Loucy (cell line): Measurements from ENCODE around the gene KIF4A.

Source experiments
- H2AFZ ChIP-seq: fragments of 200-600 bp; sonication (generic); 2 replicates; pipeline ENCODE4 v1.6.0; 2016; ENCODE audit warnings: antibody characterized with exemption, mild to moderate bottlenecking, low read length, moderate library complexity
- H3F3A ChIP-seq: fragments of 200-600 bp; 2 replicates; pipeline ENCODE4 v1.6.0; 2016; ENCODE audit warnings: antibody characterized with exemption, low read depth, mild to moderate bottlenecking
- H3K27me3 ChIP-seq: fragments of 200-600 bp; sonication (generic); 2 replicates; pipeline ENCODE4 v1.6.1; 2014; ENCODE audit warnings: low read length, mild to moderate bottlenecking; ENCODE audit not compliant: insufficient read depth, poor library complexity, severe bottlenecking
- H3K36me3 ChIP-seq: fragments of 200-600 bp; sonication (generic); 2 replicates; pipeline ENCODE4 v1.6.1; 2016; ENCODE audit warnings: low read length; ENCODE audit not compliant: insufficient read depth
- H3K4me1 ChIP-seq: fragments of 200-600 bp; sonication (generic); 2 replicates; pipeline ENCODE4 v1.5.1; 2014; ENCODE audit warnings: low read length, mild to moderate bottlenecking; ENCODE audit not compliant: insufficient read depth, poor library complexity, severe bottlenecking
- H3K4me2 ChIP-seq: fragments of 200-600 bp; sonication (generic); 2 replicates; pipeline ENCODE4 v1.6.0; 2014; ENCODE audit warnings: antibody characterized with exemption, low read length, low read depth, mild to moderate bottlenecking; ENCODE audit not compliant: poor library complexity, severe bottlenecking
- H3K4me3 ChIP-seq: fragments of 200-600 bp; sonication (generic); 2 replicates; pipeline ENCODE4 v1.5.1; 2014; ENCODE audit warnings: low read length, mild to moderate bottlenecking, mixed read lengths; ENCODE audit not compliant: poor library complexity, severe bottlenecking
- H3K79me2 ChIP-seq: fragments of 200-600 bp; sonication (generic); 2 replicates; pipeline ENCODE4 v1.6.1; 2014; ENCODE audit warnings: low read length; ENCODE audit not compliant: insufficient read depth
- H3K9ac ChIP-seq: fragments of 200-600 bp; sonication (generic); 2 replicates; pipeline ENCODE4 v1.6.0; 2014; ENCODE audit warnings: mild to moderate bottlenecking, low read depth, low read length, moderate library complexity; ENCODE audit not compliant: poor library complexity, severe bottlenecking
- H3K9me2 ChIP-seq: fragments of 200-600 bp; sonication (generic); replicated peaks from 2 replicates; pipeline ENCODE4 v1.6.1; 2016; ENCODE audit warnings: low read depth, low read length, mixed read lengths
- H3K9me3 ChIP-seq: fragments of 200-600 bp; sonication (generic); 2 replicates; pipeline ENCODE4 v1.6.1; 2014; ENCODE audit warnings: mild to moderate bottlenecking, antibody characterized with exemption, low read length, low read depth; ENCODE audit not compliant: insufficient read depth
- H4K20me1 ChIP-seq: fragments of 200-600 bp; sonication (generic); 2 replicates; pipeline ENCODE4 v1.6.0; 2014; ENCODE audit warnings: antibody characterized with exemption, low read length, mild to moderate bottlenecking; ENCODE audit not compliant: insufficient read depth, poor library complexity, severe bottlenecking
- EZH2phosphoT487 ChIP-seq: fragments of 200-600 bp; IDR thresholded peaks from 2 replicates; pipeline ENCODE4 v1.6.1; 2018; ENCODE audit warnings: antibody characterized with exemption, mild to moderate bottlenecking, moderate library complexity, borderline replicate concordance
- TF ChIP-seq, protein P1 (sequence below): fragments of 200-600 bp; sonication (generic); conservative IDR thresholded peaks from 2 replicates; pipeline ENCODE4 v1.5.1; 2014; ENCODE audit warnings: mild to moderate bottlenecking, antibody characterized with exemption, low read length

KIF4A gene

DNA sequence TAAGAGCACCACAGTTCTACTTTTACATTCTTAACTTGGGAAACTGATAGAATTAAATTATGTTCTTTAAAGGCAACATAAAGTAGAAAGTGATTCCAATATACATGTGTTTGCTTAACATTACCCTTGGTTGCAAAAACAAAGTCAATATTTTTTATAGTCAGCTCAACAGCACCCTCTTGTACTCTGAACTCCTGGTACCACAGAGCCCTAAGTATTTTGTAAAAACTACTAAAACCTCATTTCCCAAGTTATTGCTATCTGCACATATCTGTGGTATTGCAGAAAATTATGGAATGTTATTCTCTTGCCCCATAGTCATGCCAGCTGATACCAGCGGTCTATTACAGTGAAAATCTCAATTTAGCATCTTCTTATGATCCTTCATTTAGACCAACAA, 2.9 kb downstream of the KIF4A start:
- H3K4me2 ChIP-seq, result peak overlapping the region; percentile 83
- peaks cover 78% of the 10 kb centered on the region for H3K79me2 ChIP-seq
- H3K4me3 ChIP-seq, result peak overlapping the region; percentile 94
- H3K36me3 ChIP-seq, result no peaks in the 10 kb centered on the region
- no peaks in the 10 kb centered on the region for H3F3A ChIP-seq
- H3K9ac ChIP-seq, result peak overlapping the region; percentile 85
- no peak overlapping the region for H2AFZ ChIP-seq
- peaks cover 25% of the 10 kb centered on the region for H3K4me1 ChIP-seq
- H3K27me3 ChIP-seq, result no peaks in the 10 kb centered on the region
- no peaks in the 10 kb centered on the region for H3K9me3 ChIP-seq
- no peak for TF ChIP-seq EZH2phosphoT487
- TF ChIP-seq, protein P1, sequence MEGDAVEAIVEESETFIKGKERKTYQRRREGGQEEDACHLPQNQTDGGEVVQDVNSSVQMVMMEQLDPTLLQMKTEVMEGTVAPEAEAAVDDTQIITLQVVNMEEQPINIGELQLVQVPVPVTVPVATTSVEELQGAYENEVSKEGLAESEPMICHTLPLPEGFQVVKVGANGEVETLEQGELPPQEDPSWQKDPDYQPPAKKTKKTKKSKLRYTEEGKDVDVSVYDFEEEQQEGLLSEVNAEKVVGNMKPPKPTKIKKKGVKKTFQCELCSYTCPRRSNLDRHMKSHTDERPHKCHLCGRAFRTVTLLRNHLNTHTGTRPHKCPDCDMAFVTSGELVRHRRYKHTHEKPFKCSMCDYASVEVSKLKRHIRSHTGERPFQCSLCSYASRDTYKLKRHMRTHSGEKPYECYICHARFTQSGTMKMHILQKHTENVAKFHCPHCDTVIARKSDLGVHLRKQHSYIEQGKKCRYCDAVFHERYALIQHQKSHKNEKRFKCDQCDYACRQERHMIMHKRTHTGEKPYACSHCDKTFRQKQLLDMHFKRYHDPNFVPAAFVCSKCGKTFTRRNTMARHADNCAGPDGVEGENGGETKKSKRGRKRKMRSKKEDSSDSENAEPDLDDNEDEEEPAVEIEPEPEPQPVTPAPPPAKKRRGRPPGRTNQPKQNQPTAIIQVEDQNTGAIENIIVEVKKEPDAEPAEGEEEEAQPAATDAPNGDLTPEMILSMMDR, result no peak
- no peaks in the 10 kb centered on the region for H3K9me2 ChIP-seq
- peaks cover 5% of the 10 kb centered on the region for H4K20me1 ChIP-seq

DNA sequence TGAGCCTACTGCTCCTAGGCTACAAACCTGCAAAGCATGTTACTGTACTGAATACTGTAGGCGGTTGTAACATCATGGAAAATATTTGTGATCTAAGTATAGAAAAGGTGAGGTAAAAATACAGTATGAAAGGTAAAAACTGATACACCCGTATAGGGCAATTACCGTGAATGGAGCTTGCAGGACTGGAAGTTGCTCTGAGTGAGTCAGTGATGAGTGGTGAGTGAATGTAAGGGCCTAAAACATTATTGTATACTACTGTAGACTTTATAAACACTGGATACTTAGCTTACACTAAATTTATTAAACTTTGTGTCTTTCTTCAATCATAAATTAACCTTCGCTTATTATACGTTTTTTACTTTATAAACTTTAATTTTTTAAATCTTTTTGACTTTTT, 3.7 kb downstream of the KIF4A start:
- H3K27me3 ChIP-seq, result no peaks in the 10 kb centered on the region
- H3K36me3 ChIP-seq, result no peaks in the 10 kb centered on the region
- no peak overlapping the region for H2AFZ ChIP-seq
- TF ChIP-seq, protein P1, result no peak
- TF ChIP-seq EZH2phosphoT487, result no peak
- peak overlapping the region; percentile 94 for H3K4me3 ChIP-seq
- peak overlapping the region; percentile 83 for H3K4me2 ChIP-seq
- H3F3A ChIP-seq, result no peaks in the 10 kb centered on the region
- peak overlapping the region; percentile 85 for H3K9ac ChIP-seq
- H3K79me2 ChIP-seq, result peaks cover 86% of the 10 kb centered on the region
- H4K20me1 ChIP-seq, result peaks cover 5% of the 10 kb centered on the region
- H3K4me1 ChIP-seq, result peaks cover 25% of the 10 kb centered on the region
- H3K9me2 ChIP-seq, result no peaks in the 10 kb centered on the region
- no peaks in the 10 kb centered on the region for H3K9me3 ChIP-seq

DNA sequence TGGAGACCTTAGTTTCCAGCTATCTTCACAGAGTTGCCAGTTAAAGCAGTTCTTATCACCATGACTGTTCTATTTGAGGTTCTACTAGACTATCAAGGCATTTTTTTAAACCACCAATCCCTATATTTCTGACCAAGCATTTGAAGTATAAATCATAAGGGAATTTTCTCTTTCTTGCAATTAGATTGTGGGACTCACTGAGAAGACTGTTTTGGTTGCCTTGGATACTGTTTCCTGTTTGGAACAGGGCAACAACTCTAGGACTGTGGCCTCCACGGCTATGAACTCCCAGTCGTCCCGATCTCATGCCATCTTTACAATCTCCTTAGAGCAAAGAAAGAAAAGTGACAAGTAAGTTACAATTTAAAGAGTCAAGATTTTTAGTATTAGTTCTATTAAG, 11.8 kb downstream of the KIF4A start:
- Histone ChIP-seq H3K9me2 (no peaks in the 10 kb centered on the region), H3K9ac (no peak overlapping the region), H3K27me3 (no peaks in the 10 kb centered on the region), H4K20me1 (peaks cover 2% of the 10 kb centered on the region), H3F3A (no peaks in the 10 kb centered on the region), H2AFZ (no peak overlapping the region), H3K4me3 (no peak overlapping the region), H3K4me1 (peaks cover 6% of the 10 kb centered on the region), H3K79me2 (peaks cover 34% of the 10 kb centered on the region), H3K36me3 (peaks cover 45% of the 10 kb centered on the region; the same call in 1 of the 2 replicates), H3K4me2 (no peak overlapping the region), H3K9me3 (no peaks in the 10 kb centered on the region)
- TF ChIP-seq, protein P1, result no peak
- TF ChIP-seq EZH2phosphoT487, result no peak
